HepG2 (cell line): ENCODE results near the gene ARMH4.

Experiments used
- EZH2 ChIP-seq: conservative IDR thresholded peaks from 2 replicates; pipeline ENCODE4 v1.6.1; 2012; ENCODE audit warnings: mild to moderate bottlenecking, low read depth, low read length, moderate library complexity
- FOXA1 ChIP-seq, 2 experiments: fragments of 450-650 bp in 1 of 2; sonication (generic) in 1 of 2; formaldehyde crosslinking in 1 of 2; IDR thresholded peaks; 2 replicates each; pipeline versions ENCODE4 v1.4.0 to v1.6.1; 2016 to 2020; ENCODE audit warnings: missing genetic modification reagents in 1 of 2
- FOXA3 ChIP-seq: IDR thresholded peaks from 2 replicates; pipeline ENCODE4 v1.6.1; 2016; ENCODE audit warnings: missing genetic modification reagents, missing compliant biosample characterization
- MBNL3 ChIP-seq: fragments of 250-450 bp; sonication (Bioruptor Pico); conservative IDR thresholded peaks from 2 replicates; pipeline ENCODE4 v1.8.0; 2022; ENCODE audit warnings: mild to moderate bottlenecking, inconsistent platforms
- MYC ChIP-seq: sonication (generic); formaldehyde crosslinking; IDR thresholded peaks from 2 replicates; pipeline ENCODE4 v1.9.0; 2021; ENCODE audit warnings: missing genetic modification reagents, borderline replicate concordance
- NPAS2 ChIP-seq: sonication (generic); formaldehyde crosslinking; IDR thresholded peaks from 2 replicates; pipeline ENCODE4 v1.8.0; 2022; ENCODE audit warnings: mild to moderate bottlenecking, missing genetic modification reagents, borderline replicate concordance
- POLR2AphosphoS5 ChIP-seq: IDR thresholded peaks from 2 replicates; pipeline ENCODE4 v1.6.1; 2012; ENCODE audit warnings: low read depth, low read length
- ZNF567 ChIP-seq: sonication (generic); formaldehyde crosslinking; IDR thresholded peaks from 2 replicates; pipeline ENCODE4 v1.8.1; 2023; ENCODE audit warnings: mild to moderate bottlenecking, missing genetic modification reagents, borderline replicate concordance
- ZNF598 ChIP-seq: sonication (generic); formaldehyde crosslinking; IDR thresholded peaks from 2 replicates; pipeline ENCODE4 v1.5.1; 2020; ENCODE audit warnings: mild to moderate bottlenecking, missing genetic modification reagents, borderline replicate concordance
- TF ChIP-seq, protein P1 (sequence below): sonication (generic); formaldehyde crosslinking; IDR thresholded peaks from 2 replicates; pipeline ENCODE4 v1.5.0; 2020; ENCODE audit warnings: mild to moderate bottlenecking, missing genetic modification reagents, moderate library complexity
- TF ChIP-seq, protein P2 (sequence below): sonication (generic); formaldehyde crosslinking; IDR thresholded peaks from 2 replicates; pipeline ENCODE4 v1.9.0; 2022; ENCODE audit warnings: missing genetic modification reagents, mild to moderate bottlenecking, borderline replicate concordance

DNA sequence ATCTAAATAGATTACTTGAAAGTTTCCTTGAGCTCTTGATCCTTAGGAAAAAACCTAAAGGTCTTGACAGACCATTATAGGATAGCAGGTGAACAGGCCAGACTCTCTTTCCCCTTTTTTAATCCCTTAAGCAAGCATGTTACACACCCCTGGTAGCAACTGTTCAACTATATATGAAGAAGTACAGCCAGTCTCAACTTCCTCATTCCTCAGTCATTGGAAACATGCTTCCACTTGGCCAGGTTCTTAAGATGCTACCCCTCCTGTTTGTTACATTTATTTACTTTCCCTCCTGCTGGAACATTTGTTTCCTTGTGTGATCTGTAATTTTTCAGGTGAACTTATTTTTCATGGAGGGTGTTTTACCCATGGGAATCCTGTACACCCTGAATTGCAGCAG lies 124.1 kb downstream of the ARMH4 start:
- TF ChIP-seq POLR2AphosphoS5 (no peak), EZH2 (no peak), MYC (CRISPR knock-in tag) (no peak), ZNF567 (CRISPR knock-in tag) (no peak), MBNL3 (CRISPR knock-in tag) (no peak), ZNF598 (CRISPR knock-in tag) (no peak), NPAS2 (CRISPR knock-in tag) (no peak), FOXA1 (IDR thresholded peaks at IDR 0.05) (no peak), FOXA1 (CRISPR knock-in tag; IDR thresholded peaks at IDR 0.05) (no peak), FOXA3 (CRISPR knock-in tag) (no peak)
- TF ChIP-seq, protein P1, sequence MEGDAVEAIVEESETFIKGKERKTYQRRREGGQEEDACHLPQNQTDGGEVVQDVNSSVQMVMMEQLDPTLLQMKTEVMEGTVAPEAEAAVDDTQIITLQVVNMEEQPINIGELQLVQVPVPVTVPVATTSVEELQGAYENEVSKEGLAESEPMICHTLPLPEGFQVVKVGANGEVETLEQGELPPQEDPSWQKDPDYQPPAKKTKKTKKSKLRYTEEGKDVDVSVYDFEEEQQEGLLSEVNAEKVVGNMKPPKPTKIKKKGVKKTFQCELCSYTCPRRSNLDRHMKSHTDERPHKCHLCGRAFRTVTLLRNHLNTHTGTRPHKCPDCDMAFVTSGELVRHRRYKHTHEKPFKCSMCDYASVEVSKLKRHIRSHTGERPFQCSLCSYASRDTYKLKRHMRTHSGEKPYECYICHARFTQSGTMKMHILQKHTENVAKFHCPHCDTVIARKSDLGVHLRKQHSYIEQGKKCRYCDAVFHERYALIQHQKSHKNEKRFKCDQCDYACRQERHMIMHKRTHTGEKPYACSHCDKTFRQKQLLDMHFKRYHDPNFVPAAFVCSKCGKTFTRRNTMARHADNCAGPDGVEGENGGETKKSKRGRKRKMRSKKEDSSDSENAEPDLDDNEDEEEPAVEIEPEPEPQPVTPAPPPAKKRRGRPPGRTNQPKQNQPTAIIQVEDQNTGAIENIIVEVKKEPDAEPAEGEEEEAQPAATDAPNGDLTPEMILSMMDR (CRISPR knock-in tag) = no peak
- TF ChIP-seq, protein P2, sequence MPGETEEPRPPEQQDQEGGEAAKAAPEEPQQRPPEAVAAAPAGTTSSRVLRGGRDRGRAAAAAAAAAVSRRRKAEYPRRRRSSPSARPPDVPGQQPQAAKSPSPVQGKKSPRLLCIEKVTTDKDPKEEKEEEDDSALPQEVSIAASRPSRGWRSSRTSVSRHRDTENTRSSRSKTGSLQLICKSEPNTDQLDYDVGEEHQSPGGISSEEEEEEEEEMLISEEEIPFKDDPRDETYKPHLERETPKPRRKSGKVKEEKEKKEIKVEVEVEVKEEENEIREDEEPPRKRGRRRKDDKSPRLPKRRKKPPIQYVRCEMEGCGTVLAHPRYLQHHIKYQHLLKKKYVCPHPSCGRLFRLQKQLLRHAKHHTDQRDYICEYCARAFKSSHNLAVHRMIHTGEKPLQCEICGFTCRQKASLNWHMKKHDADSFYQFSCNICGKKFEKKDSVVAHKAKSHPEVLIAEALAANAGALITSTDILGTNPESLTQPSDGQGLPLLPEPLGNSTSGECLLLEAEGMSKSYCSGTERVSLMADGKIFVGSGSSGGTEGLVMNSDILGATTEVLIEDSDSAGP (CRISPR knock-in tag) = no peak
